GM21360 (cell line): ENCODE measurements around the gene MAPRE3.

Experiments used
- ATAC-seq: cut with Tn5 transposase; IDR thresholded peaks from one replicate; pipeline ENCODE4 v1.9.1; 2021; ENCODE audit warnings: mild to moderate bottlenecking, moderate library complexity; ENCODE audit not compliant: unreplicated experiment

Gene MAPRE3

DNA sequence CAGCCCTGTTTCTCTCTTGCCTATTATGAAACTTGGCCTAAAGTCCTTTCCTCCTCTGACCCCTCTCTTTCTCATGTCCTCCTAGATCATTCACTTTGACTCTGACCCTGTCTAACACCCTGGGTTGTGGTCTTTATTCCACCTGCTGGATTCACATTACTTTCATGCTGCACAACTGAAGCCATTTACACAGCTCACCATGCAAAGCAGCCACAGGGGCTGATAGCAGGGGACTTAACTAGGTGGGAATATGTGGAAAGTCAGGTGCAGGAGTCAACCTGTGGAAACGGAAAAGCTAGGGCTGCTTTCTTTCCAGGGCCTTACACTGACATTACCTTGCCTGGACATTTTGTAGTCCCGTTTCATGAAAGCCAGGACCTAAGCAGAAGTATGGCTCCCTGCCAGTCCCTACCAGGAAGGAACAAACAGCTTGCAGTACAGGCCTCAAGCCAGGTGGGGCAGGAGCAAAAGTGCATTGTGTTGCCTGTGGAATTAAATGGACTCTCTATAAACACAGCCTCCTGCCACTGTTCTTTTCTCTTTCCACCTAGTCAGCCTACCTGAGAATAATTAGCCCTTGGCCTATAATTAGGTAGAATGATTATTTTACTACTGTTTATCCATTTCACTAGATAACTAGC lies 11.8 kb downstream of the MAPRE3 start:
- no peak for ATAC-seq

DNA sequence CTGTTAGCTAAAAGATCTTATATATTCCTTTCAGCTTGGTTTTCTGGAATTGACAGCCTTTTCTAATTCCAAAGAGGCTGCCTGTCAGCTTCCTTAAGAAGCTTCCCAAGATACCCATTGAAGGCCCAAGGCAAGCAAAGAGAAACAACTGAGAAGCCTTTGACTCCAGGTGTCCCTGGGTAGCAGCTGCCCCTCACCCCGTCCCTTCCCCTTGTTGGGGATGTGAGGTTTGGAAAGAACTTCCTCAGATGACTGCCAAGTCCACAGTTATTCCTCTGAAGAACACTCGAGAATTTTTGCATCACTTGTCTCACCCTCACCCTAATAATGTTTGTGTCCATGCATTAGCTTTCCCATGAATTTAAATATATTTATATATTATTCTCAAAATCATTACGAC lies 13.3 kb downstream of the MAPRE3 start:
- no peak for ATAC-seq

DNA sequence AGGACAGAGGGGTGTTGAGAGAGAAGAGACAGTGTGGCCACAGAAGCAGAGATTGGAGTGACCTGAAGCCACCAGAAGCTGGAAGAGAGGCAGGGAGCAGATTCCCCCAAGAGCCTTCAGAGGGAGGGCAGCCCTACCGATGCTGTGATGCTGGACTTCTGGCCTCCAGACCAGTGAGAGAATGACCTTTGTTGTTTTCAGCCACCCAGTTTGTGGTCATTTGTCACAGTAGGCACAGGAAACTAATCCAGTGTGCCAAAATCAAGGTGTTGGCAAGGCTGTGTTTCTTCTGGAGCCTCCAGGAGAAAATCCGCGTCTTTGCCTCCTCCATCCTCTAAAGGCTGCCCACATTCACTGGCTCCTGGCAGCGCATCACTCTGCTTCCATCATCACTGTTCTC lies 15.4 kb downstream of the MAPRE3 start:
- ATAC-seq, result no peak

DNA sequence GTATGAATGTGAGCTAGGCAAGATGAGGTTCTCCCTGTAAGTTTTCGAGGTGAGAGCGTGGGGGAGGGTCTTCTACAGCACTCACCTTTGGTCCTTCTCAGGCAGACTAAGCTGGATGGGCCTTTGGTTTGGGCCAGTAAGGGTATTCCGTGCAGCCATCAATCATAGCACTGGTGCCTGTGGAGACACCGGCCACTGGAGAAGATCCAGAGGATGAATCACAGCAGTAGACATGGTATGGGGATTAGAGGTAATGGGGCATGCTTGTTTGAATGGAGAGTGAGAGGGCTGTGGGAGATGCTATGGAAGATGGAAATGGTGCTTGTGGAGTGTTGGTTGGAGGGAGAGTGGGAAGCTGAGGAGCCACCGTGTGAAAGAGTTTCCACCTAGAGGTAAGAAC lies 16.1 kb downstream of the MAPRE3 start:
- ATAC-seq, result no peak

DNA sequence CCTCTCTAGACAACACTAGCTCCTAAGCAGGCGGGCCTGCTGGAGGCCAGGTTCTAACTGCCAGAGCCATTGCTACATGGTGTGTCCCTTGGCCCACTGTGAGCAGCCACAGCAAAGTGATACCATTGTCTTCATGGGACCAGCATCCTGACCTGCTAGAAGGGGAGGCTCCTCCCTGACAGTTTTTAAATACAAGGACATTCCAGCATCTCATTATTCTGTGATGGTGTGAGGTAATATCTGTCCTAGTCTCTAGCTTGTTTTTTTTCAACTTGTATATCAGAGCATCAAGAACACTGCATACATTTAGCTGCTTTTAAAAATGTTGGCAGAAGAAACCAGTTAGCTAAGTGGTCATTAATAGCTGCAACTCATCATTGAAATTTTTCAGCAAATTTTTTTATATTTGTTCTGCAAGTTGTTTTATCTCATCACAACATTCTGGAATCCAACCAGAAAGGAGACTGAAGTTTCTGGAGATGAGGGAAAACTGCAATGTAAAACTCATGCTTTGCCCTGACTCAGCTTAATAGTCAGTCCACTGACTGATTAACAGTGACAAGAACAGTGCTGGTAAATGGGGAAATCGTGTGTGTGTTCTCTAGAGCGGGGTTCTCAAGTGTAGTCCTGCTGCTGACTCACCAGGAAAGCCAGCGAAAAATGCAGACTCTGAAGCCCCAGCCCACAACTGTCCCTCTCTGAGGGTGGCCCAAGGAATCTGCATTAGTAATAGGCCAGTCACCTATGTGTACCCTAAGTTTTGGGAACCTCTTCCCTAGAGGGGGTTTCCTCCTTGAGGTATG lies 17.8 kb downstream of the MAPRE3 start:
- no peak for ATAC-seq

DNA sequence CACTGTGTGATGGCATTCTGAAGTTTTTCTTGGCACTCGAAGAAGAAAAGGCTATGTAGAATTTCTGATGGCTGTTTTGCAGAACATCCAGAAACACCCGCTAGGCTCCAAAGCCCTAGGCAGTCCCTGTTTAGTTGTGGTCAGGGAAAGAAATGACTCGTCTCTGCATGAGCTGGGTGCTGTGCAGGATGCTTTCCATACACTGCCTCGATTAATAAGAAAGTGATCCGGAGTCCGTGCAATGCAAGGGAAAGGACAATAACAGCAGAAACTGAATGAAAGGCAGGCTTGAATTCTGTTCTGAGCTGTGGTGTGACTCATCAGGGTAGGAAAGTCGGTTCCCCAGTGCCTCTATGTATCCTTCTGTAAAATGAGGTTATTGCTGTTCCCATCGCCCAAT lies 18.7 kb downstream of the MAPRE3 start:
- ATAC-seq, result no peak

DNA sequence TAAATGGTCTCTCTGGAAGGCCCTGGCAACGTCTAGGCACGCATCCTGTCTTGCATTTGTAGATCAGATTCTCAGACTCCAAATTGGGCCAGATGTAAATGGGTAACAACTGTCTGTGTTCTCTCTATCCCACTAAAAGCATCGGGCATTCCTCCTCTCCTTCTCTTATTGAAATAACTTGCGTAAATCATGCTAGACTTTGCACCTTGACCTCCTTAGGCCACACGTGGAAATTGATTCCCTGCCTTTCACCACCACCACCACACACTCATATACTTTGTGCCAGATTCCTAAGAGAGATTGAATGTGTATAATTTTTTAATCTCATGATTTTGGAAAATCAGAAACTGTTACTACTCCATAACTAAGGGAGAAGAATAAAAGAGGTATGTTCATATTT lies 21.3 kb downstream of the MAPRE3 start:
- ATAC-seq, result no peak

DNA sequence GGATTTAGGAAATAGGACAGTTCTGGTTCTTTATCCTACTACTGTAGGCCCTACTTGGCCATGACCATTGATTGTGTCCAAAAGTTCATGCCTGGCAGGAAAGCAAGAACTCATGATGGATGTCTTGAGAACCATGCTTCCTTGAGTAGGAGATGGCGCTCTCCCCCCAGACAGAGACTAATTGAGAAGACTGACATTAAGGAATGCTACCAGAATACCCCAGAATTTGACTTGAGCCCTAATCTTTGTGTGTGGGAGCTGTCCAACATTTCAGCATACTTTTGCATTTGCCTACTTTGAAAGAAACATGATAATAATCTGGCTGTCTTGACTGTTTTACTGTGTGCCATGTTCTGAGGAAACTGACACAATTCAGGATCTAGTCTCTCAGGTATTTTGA lies 23.3 kb downstream of the MAPRE3 start:
- no peak for ATAC-seq

DNA sequence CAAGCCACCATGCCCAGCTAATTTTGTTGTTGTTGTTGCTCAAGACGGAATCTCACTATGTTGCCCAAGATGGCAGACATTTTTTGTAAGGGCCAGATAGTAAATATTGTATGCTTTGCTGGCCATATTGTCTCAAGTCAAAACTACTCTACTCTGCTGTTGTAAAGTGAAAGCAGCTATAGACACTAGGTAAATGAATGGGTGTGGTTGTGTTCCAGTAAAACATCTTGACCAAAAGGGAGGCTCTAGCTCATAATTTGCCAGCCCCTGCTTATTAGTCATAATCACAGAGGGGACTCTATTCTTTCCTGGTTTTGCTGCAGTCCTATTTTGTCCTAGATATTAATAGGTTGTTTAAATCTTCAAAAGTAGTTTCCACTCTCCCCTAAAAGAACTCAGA lies 24.5 kb downstream of the MAPRE3 start:
- no peak for ATAC-seq

DNA sequence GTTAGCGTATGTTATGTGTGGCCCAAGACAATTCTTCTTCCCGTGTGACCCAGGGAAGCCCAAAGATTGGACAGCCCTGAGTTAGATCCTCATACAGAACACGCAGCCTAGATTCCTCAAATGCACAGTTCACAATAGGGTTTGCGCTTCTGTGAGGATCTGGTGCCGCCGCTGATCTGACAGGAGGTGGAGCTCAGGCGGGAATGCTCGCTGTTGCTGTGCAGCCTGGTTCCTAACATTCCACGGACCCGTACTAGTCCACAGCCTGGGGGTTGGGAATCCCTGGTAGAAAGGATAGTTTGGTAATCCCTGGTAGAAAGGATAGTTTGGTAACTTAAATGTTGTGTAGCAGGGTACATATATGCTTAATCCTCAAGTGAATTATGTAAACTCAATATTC lies 27.0 kb downstream of the MAPRE3 start:
- no peak for ATAC-seq

DNA sequence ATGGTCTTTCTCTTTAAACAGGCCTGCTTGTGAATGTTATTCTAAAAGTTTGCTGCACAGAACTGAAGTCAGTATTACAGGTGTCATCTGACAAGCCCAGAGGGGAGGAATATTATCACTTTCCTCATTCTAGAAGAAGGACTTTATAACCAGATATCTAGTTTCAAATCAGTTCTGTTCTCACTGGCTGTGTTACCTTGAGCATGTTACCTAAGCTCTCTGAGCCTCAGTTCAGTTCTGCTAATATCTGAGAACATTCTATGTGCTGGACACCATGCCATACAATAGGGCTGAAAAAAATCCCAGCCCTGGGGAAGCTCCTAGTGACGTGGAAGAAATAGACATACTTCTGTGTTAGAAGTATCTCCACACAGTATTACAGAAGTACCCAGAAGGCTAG lies 27.9 kb downstream of the MAPRE3 start:
- ATAC-seq, result no peak

DNA sequence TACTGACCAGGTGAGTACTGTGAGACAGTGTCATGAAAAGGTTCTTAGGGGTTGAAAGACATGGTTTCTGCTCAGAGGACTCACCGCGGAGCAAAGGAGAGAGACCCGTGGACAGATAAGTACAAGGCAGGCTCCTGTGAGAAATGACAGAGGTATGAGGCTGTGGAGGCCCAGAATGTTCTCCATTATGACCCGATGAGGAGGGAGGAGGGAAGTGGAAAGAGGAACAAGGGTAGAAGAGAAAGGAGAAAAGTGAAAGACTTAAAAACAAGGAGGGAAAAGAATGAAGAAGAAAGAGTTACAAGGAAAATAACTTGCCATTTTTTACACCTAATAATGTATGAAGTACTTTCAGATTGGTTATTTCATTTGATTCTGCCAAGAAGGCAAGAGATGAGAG lies 29.8 kb downstream of the MAPRE3 start:
- no peak for ATAC-seq

DNA sequence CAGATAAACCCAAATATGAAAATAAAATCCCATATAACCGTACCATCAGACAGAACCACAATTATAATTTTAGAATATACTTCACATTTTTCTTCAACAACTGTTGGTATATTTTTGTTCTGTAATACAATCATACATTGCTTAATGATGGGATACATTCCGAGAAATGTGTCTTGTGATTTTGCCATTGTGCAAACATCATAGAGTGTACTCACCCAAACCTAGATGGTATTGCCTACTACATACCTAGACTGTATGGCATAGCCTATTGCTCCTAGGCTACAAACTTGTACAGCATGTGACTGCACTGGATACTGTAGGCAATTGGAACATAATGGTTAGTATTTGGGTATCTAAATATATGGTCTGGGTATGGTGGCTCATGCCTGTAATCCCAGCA lies 30.6 kb downstream of the MAPRE3 start:
- ATAC-seq, result no peak

DNA sequence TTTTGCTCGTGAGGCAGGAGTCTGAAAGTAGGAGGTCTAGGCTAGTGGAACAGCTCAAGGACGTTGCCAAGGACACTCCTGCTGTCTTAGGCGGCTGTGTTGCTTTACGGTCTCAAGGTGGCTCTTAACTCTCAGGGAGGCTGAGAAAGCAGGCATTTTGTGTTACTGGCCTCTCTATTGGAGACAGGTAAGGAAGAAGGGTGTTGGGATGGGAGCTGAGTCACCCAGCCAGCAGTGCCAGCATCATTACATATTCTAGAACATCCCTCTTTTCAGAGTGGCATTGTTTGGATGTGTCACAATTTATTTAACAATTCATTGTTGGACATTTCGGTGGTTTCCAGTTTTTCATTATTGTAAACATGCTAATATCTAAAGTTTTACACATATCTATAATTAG lies 31.5 kb downstream of the MAPRE3 start:
- ATAC-seq, result no peak

DNA sequence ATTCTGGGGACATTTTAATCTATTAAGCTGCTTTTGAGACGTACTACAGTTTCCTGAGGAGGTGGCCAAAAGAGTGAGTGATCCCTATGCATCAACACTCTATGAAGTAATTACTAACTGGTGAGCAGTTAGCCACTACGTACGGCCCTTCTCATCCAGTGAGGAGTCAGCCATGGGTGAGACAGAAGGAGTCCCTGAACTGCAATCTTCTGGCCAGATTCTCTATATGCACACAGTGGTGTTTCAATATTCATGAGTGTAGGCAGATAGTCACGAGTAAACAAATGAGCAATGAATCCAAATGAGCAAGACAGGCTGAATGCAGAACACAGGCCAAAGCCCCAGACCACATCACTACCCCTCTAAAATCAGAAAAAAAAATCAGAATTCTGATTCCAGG lies 32.6 kb downstream of the MAPRE3 start:
- ATAC-seq, result no peak

DNA sequence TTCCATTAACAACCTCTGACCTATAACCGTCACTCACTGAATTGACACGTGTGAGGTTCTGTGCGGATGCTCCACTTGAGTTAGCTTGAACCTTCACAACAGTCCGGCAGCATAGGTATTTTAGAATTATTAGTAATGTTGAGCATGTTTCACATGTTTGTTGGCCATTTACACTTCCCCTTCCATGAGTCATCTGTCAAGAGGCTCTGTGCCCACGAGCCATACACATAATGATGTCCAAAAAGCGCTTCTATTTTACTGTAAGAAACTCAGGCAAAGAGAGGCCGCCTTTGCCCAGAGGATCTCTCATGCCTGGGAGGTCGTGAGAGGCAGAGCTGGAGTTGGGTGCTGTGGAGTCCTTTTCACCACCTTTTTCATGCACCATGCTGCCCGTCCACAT lies 33.4 kb downstream of the MAPRE3 start:
- no peak for ATAC-seq

DNA sequence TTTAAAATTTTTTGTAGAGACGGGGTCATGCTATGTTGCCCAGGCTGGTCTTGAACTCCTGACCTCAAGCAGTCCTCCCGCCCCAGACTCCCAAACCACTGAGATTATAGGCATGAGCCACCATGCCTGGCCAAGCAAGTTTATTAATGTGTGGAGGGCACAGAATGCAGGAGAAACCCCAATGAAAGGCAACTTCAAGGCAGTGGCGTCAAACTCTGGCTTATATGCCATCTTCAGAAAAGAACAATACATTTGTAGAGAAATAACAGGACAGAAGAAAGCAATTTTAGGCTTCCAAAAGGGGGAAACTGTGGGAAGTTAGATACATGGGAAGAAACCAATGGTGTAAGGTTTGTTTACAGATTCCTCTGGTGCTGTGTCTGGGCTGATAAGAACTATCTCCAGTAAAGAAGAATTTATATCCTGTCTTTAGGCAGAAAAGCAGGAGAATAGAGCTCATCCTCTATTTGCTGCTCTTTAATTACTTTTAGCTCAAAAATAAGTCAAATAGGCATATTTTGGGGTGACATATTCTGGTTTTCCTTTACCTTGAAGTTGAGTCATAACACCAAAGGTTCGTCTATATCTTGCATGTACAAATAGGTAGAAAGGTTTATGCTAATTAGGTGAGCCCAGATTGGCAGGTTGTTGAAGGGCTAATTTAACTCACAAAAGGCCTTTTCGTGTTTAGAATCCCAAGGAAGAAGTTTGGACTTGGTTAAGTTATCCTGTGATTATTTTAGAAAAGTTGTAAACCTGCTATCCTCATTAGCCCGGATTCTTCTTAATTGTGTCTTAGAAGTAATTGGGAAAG lies 36.4 kb downstream of the MAPRE3 start:
- no peak for ATAC-seq

DNA sequence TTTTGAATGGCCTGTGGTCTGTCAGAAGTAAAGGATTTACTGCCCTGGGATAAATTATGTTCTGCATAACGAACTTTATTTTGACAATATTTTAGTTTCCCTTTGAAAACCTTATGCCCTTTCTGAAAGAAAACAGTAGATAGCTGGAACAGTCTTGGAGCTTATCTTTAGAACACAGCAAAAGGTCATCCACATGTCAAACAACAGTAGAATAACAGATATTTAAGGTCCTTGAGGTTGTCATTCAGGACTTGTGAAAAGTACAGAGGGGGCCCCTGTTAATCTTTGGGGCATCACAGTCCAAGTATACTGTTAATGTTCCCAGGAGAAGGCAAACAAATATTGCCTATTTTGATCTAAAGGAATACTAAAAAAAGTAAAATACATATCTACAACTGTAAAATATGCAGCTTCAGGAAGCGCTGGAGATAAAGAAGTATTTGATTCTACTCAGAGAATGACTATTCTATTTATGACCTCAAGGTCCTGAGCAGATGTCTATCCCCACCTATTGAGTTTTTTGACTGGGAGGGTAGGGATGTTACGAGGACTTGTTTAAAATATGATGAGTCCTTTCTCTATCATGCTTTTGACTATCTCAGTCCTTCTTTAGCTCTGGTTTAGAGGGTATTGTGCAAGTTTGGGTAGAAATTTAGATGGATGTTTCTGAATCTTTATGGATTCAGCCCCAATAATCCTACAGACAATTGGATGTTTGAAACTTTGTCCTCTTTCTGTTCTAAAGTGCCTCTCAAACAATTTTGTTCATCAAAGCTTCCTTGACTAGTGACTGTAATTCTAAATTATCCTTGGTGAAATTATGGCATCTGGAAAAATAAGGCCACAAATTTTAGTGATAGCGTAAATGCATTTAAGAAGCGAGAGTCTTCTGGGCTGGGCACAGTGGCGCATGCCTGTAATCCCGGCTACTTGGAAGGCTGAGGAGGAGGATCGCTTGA lies 37.3 kb downstream of the MAPRE3 start:
- no peak for ATAC-seq

DNA sequence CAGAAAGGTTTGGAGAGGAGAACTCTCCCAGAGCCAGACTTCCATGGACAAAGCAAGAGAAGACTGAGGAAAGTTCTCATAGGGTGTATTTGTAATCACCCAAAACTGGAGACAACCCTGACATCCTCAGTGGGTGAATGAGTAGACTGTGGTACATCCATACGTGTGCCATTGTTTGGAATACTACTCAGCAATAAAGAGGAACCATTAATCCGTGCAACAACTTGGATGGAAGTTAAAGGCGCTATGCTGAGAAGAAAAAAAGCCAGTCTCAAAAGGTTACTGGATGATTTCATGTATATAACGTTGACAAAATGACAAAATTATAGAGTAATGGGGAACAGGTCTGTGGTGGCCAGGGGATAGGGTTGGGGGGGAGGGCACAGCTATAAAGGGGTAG lies 38.2 kb downstream of the MAPRE3 start:
- ATAC-seq, result no peak

DNA sequence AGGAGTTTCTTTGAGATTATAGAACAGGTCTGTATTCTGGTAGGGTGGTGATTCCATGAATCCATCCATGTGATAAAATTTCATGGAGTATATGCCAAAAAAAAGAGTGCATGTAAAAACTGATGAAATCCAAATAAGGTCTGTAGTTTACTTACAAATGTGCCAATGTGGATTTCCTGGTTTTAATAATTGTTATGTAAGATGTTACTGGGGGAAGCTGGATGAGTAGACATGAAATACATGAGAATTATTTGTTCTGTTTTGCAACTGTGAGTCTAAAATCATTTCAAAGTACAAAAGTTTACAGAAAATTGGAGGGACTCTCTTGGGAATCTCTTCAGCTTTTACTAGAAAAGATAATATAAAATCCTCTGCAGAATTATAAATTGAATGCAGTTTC lies 38.6 kb downstream of the MAPRE3 start:
- ATAC-seq, result no peak

DNA sequence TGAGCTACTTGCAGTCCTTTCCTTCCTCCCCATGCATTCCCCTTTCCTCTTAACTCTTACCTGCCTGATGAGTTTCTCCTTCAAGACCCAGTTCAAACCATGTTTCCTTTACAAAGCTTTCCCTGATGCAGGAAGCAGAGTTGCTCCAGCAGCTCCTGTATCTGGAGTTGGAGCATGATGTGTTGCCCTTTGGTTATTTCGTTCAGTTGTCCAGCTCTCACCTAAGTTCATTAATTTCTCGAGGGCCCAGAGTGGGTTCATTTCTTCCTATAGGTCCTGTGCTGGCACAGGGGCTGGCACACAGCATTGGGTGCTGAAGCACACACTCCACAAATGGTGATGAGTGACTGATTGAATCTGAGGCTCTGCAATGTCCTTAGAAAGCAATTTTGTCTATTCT lies 39.3 kb downstream of the MAPRE3 start:
- ATAC-seq, result no peak
